ENCODE measurements around the gene IQCH.

DNA sequence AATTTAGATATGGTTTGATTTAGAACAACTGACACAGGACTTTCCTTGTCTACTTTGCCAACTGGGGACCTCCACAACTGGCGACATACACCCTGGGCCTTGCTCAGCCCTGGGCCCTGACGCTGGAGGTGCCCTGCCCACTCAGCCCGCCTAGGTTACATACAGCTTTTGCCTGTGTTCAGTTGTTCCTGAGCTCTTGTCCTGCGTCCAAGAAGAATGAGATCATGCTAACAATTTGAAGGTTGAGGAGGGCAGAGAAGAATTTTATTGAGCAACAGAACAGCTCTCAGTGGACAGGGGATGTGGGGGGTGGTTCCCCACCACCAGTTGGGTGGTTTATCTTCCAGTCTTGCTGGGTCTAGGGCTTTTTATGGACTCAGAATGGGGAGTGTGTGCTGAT, 67.9 kb downstream of the IQCH start:
- TF ChIP-seq, protein P1, sequence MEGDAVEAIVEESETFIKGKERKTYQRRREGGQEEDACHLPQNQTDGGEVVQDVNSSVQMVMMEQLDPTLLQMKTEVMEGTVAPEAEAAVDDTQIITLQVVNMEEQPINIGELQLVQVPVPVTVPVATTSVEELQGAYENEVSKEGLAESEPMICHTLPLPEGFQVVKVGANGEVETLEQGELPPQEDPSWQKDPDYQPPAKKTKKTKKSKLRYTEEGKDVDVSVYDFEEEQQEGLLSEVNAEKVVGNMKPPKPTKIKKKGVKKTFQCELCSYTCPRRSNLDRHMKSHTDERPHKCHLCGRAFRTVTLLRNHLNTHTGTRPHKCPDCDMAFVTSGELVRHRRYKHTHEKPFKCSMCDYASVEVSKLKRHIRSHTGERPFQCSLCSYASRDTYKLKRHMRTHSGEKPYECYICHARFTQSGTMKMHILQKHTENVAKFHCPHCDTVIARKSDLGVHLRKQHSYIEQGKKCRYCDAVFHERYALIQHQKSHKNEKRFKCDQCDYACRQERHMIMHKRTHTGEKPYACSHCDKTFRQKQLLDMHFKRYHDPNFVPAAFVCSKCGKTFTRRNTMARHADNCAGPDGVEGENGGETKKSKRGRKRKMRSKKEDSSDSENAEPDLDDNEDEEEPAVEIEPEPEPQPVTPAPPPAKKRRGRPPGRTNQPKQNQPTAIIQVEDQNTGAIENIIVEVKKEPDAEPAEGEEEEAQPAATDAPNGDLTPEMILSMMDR (conservative IDR thresholded peaks at IDR 0.05 in 1 of 2, IDR thresholded peaks at IDR 0.05 in 1 of 2; ENCODE audit: low read depth in 1 of 2, low read length in 2 of 2), result no peak
- no peak for TF ChIP-seq EZH2 (IDR thresholded peaks at IDR 0.05; ENCODE audit: low read length, missing control alignments)
